Measurements from ENCODE around the gene AK3.

- no peak for TF ChIP-seq POLR2A (IDR thresholded peaks at IDR 0.05)
- no peak for TF ChIP-seq CTCF (IDR thresholded peaks at IDR 0.05)
Measured at GRCh38 chr9:4704129-4704528, 36.9 kb downstream of the AK3 start.
